HG03439 (cell line): Measurements from ENCODE around the gene AMOTL1.

Source experiments
- ATAC-seq: cut with Tn5 transposase; IDR thresholded peaks from one replicate; pipeline ENCODE4 v1.9.1; 2021; ENCODE audit warnings: mild to moderate bottlenecking, moderate library complexity; ENCODE audit not compliant: unreplicated experiment

AMOTL1 gene

DNA sequence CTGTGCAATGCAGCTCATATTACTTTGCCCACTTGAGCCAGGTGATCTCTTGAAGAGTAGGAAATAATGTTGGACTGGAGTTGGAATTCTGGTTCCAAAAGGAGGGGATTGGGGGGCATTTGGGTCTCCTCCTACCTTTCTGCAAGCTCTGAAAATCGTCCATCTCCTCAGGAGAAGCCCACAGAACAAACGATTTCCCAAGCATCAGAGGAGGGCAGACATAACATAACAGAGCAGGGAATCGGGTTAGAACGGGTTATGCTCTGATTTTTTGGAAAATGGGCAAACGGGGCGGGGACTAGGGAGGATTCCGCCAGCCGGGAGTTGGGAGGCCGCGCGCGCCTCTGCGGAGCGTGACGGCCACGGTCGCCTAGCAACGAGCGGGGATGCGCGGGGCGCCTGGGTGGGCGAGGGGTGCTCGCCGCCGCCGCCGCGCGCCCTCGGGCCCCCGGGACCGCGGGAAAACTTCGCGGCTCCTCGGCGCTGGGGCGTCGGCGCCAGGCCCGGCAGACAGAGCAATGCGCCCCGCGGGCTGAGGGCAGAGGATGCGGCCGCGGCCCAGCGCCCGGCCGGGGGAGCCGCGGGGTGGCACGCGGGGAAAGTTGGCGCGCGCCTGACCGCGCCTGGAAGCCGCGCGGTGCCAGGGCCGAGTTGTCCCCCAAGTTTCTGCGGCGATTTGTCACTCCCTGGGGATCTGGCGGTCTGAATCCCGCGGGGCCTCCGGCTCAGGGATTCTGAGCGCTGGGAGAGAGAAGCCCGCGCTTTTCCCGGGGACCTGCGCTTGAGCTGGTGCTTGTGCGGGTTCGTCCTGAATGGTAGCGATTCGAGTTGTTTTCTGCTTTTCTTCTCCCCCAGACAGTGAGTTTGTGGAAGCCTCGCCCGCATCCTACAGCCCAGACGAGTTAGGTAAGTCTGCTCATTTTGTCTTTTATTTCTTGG, 27.8 kb upstream of the AMOTL1 start:
- ATAC-seq, result no peak

DNA sequence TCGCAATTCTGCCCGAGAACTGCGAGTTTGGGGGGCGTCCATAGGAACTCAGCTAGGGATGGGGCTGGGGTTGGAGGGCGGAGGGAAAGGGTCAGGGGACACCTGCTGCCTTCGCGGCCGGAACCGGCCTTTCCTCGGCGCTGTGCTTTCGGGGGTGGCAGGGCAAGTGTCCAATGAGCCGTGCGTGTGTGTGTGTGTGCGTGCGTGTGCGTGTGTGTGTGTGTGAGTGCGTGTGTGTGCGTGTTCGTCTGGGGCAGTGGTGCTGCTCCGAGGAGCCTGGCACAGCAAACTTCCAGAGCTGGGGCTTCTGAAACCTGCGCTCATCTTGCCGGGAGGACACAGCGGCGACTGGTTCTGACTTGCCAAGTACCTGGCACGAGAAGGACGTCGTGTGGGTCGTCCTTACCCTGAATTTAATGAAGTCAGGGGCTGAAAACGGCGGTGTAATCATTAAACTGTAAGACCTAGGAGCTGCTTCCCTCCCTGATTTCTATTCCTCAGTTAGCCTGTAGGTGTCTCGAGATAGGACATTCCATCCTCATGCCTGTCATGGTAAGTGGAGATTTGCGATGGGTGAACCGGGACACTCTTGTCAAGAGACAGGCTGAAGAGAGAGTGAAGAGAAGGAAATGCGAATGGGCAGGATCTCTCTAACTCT, 27.0 kb upstream of the AMOTL1 start:
- ATAC-seq, result no peak

DNA sequence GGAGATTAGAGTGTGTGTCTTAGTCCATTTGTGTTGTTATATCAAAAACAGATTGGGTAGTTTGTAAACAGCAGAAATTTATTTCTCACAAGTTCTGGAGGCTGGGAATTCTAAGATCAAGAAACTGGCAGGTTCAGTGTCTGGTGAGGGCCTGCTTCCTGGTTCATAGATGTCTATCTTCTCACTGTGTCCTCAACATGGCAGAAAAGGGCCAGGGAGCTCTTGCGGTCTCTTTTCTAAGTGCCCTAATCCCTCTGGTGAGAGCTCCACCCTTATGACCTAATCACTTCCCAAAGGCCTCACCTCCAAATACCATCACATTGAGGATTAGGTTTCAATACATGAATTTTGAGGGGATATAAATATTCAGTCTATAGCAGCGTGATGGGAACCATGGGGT, 25.5 kb upstream of the AMOTL1 start:
- no peak for ATAC-seq

DNA sequence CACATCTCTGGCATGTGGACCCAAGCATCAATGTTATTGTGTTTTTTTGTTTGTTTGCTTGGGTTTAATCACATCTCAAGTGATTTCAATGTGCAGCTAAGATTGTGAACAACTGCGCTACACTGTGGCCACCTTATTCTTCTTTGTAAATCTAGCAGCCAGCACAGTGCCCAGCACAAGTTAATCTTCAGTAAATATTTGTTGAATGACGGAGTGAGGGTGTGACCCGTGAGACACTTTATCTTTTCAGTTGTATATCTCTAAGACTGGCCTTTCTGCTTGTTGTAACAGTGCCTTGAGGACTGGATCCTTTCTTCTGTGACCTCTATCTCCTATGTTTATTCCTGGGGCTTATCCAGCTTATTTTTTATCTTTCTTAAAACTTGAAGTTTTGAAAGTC, 21.4 kb upstream of the AMOTL1 start:
- no peak for ATAC-seq

DNA sequence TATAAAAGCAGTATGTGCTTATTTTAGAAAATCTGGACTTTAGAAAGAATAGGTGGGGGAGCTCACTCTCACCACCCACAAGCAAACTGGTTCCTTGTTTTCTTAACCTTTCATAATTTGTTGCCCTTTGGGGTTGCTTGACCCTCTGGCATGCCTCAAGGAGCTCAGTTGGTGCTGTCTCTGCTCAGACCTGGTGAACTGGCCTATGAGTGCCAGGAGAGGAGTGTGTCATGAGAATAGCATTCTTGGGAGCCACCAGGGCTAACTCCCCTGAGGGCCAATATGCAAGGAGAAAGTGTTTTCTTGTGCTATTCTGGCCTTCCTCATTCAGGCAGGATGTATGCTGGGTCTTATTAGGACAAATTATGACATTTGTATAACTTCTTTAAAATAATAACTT, 21.0 kb upstream of the AMOTL1 start:
- no peak for ATAC-seq

DNA sequence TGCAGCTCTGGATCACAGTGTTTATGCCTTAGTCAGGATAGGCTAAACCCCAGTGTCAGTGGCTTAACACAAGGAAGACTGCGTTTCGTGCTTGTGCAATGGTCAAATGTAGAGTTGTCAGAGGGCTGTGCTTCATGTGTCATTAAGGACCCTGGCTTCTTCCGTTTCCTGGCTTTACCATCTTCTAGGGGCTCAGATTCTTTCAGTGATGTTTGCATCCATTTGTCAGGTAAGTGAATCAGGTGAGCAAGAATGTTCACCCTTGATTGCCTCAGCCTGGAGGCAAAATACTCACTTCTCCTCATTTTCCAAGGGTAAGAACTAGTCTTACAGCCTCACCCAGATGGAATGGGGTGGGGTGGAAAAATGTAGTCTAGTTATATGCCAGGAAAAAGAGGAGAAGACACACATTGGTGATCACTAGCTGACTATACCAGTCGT, 20.5 kb upstream of the AMOTL1 start:
- ATAC-seq, result no peak

DNA sequence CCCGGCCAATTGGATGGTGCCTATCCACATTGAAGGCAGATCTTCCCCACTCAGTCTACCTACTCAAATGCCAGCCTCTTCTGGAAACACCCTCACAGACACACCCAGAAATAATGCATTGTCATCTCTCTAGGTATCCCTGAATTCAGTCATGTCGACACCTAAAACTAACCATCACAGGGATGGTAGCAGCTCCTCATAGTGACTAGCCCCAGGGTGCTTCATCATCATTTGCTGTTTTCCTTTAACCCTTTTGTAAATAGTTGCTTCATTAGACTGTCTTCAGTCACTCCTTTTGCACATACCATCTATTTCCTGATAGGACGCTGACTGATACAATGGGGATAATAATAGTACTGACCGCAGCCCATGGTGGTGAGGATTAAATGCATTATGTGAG, 18.8 kb upstream of the AMOTL1 start:
- ATAC-seq, result no peak

DNA sequence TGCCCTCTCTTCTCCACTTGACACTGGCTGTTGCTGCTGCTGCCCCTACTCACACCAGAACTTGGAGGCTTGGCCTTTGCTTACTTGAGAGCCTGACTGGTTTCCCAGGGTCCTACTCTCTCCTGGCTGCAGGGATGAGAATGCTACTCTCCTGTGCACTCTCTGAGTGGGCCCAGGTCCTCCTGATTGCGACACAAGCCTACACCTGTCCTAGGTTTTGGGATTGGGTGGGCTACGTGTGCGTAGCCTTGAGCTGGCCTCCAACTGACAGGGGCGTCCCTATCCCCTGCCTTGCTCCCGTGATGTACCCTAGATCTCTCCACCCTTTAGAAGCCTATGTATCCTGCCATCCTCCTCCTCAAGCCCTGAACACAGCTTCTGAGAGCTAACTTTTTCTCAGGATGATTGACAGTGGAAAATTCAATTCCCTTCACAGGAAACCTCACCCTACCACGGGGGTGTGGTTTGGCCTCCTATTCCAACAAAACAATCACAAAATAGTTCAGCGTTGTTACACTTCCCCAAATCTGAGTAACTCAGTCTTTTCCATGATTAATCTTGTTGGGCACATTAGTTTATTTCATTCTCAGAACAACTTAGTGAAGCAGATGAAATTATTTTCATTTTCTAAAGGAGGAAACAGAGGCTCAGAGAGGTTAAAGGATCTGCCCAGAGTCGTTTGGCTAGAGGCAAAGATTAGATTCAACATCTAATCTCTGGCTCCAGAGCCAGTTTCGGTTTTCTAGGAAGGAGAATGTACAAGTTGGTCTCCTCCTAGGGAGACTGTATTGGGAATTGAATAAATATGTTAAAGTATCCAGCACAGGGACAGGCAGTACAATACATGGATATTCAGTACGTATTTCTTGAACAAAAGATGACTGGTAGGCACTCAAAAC, 17.6 kb upstream of the AMOTL1 start:
- no peak for ATAC-seq

DNA sequence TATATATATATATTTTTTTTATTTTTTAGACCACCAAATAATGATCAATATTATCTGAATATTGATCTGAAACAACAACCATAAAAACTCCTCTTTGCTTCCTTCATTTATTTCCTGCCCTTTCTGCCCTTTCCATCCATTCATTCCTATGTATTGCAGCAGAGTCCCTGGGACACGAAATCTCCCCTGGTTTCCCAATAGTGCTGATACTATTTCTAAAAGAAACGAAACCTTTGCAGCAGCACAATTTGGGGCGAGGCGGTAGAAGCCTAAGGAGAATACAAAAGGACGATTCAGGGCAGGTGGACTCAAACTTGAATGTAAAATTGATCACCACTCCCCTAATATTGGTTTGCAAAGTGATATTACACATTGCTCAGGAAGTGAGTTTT, 16.9 kb upstream of the AMOTL1 start:
- ATAC-seq, result no peak

DNA sequence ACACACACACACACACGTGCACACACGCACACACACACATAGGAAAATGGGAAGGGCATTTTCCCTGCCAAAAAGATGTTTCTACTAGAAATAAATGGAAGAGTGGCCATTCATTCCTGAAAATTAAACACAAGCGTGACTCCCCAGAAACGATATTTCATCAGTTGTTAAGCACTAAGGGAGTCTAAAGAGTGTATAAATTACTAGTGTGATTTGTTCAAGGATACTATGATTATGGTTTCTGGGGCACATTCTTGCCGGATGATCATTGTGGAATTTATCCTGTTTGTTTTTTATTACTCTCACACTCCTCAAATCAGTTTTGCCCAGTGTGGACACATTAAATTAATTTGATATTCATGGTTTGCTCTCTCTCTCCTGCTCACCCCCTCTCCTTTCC, 16.4 kb upstream of the AMOTL1 start:
- ATAC-seq, result no peak

DNA sequence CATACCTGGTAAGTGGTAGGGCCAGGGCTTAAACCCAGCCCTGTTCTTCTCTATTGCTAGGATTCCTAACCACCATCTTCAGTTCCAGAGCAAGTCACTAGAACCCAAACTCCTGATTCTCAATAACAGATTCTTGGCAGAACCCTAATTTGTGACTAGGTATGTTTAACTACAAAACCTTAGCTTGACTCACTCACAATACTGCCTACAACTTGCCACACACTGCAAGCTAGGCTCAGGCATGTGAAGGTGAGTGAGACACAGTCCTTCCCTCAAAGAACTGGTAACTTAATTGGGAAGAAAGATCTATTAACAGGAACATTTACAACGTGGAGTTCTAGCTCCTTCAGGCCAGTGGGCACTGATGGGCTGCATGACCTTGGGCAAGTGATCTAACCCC, 14.5 kb upstream of the AMOTL1 start:
- no peak for ATAC-seq

DNA sequence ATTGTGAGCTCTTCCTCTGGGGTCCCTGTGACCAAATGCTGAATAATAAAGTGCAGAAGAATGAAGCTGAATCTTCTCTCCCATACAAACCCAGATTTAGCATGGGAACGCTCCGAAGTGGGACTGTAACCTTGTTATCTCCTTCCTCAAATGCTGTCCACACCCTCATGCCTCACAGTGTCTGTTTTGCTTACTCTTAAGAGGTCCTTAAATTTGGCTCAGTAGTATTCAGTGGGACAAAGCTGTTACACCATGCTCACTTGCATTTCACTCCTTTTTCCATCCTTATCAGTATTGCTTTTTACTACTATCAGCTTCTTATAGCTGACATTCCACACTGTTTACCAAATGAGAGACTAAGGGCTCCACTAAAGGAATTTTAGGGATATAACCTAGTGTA, 13.8 kb upstream of the AMOTL1 start:
- ATAC-seq, result no peak

DNA sequence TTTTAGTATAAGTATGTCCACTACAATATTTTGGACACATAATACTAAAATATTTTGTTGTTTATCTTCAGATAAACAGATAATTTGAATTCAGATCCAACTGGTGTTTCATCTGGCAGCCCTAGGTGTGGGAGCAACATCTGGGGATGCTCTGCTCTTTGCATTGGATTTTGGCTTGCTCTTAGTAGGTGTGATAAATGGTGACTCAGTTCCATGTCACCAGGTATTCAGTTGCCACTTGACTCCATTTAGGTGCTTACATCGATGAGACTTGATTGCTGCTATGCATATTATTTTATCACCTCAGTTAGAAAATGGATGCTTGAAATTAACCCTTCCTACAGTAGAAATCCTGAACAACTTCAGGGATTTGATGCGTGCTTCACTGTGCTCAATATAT, 13.3 kb upstream of the AMOTL1 start:
- no peak for ATAC-seq

DNA sequence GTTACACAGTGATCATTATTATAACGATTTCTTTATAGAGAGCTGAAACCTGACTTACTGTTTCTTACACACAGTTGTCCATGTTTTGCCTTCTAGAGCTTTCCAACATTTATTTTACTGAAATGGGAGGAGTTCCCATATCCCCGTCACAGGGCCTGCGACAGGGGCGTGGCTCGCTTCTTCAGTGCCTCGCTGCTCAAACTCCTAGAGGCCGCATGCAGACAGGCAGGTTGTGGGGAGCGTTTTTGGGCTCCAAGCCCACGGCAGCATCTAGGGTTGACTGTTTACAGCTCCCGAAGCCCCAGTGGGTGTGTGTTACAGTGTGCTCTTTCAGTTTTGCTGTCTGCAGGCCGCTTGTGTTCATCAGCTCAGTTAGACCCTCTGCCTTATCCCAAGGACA, 12.7 kb upstream of the AMOTL1 start:
- ATAC-seq, result no peak

DNA sequence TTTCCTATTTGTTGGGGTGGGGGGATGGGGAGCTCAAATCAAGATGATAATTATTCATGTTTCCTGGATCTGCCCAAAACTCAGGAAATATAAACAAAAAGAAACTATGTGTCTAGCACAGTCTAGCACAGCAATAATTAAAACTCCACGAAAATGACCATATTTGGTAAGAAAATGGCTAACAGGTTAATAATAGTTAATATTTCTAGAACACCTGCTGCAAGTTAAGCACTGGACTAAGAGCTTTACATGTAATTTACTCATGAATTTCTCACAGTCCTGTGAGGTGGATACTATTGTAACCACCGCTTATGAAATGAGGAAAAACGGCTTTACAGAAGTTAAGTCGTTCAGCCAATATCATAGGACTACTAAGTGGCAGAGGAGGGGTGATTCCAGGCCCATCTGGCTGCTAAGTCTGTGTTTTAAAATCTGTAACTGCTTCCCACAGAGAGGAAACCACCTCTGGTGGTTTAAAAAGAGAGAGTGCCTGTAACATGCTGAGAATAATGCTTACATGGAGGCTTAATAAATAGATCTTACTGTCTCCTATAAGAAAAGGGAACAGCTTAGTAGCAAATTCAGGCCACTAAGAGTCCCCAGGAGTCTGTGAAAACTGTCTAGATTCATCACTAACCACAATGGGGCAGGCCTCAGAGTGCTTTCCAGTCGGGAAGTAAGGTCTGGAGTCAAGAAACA, 11.0 kb upstream of the AMOTL1 start:
- ATAC-seq, result no peak

DNA sequence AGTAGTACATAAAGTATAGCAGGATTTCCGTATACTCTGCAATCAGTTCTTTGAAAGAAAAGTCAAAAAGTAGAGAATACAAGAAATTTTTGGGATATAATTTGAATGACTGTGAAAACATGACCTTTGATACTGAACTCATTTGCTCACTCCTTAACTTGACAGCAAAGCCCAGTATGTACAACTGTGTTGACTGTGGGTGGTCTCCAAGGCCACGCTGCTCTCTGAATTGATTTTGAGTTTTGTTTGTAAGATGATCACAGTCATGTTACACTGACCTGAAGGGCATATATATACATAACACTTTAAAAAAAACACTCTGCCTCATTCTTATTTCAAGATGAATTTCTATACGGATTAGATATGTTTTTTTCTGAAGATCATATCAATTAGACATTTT, 9.5 kb upstream of the AMOTL1 start:
- no peak for ATAC-seq

DNA sequence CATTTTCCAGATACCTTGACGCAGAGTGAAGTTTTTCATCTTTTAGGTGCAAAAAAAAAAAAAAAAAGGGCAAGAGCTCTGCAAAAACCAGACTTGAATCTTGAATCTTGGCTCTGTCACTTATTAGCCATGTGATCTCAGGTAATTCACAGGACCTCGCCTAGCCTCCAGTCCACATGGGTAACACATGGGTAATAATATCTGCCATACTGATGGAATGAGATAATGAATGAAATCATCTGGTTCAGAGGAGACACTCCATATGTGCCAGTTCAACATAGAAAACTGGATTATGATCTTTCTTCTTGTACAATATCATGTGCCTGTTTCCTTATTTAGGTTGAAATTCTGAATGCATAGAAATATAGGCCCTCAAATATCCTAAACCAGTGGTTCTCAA, 8.6 kb upstream of the AMOTL1 start:
- ATAC-seq, result no peak

DNA sequence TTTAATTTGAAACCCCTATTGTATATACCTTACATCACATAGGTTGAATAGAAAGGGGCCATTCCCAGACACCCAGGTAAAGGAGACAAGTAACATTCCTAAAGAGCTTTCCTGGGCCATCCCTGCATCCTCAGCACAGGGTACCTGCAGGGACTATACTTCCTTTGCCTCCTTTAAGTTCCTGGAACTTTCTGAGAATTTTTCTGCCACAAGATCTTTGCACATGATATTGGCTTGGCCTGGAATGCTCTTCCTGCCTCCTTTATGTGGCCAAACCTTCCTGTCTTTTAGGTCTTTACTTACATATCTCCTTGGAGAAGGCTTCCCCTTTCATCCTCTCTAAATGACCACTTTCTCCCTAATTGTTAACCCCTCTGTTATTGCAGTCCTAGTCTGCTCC, 7.9 kb upstream of the AMOTL1 start:
- ATAC-seq, result no peak

DNA sequence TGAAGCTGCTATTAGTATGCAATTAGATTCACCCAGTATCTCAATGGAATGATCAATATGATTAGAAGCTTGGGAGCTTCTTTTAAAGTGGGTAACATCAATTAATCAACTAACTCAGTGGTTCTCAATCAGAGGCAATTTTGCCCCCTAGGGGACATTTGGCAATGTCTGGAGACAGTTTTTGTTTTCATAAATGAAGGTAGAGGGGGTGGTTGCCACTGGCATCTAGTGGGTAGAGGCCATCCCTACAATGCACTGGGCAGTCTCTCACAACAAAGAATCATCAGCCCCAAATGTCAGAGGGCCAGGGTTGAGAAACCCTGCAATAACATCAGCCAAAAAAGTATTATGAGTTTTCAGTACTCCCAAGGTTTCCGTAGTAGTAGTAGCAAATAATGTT, 5.9 kb upstream of the AMOTL1 start:
- ATAC-seq, result no peak

DNA sequence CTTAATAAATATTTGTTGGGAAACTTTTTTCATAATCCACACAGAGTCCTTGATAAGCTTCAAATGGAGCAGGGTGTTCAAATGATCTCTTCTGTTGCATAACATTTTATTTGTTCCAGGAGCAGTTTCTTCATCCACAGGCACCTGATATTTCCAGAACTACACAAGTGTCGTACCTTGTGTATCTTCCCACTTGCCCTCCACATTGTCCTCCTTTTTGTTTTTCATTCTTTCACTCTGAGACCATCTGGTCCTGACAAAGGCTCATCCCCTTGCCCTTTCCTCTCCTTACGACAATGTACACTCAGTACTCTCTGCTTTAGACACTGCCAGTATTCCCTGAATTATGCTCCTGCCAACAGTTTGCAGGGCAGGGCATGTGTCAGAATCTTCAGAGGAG, 5.2 kb upstream of the AMOTL1 start:
- no peak for ATAC-seq

DNA sequence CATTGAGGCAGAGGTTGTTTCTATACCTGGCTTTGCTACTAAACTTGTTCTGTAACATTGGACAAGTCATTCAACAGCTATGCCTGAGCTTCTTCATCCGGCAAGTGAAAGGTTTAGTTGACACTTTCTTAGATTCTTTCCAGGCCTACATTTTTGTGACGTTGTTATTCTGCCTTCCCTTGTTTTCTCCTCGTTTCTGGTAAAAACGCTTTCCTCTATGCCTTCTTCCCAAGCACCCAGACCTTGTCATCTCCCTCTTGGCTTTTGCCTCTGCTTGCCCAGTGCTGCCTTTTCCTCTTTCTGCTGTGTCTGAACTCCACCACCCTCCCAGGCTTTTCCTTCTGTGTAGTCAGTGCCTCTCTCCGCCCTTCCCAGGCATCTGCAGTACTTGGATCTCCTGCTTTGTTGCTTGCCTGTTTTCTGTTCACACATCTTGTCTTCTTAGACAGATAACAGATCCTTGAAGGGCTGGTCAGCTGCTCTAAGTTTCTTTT, 1.4 kb upstream of the AMOTL1 start:
- ATAC-seq, result no peak
